Mammary epithelial cell (primary cell): ENCODE measurements around the gene SGIP1.

Experiments
- EZH2 ChIP-seq: IDR thresholded peaks from 2 replicates; pipeline ENCODE4 v1.6.1; 2012; ENCODE audit warnings: low read length, inconsistent platforms, borderline replicate concordance
- TF ChIP-seq, protein P1 (sequence below), 2 donors: IDR thresholded peaks in 1 of 2; conservative IDR thresholded peaks in 1 of 2; 2 replicates each; pipeline ENCODE4 v1.5.1; 2011 to 2012; ENCODE audit warnings: inconsistent platforms in 2 of 2, low read length in 2 of 2, mild to moderate bottlenecking in 2 of 2, control low read depth in 1 of 2, low read depth in 1 of 2; ENCODE audit not compliant: insufficient read depth in 1 of 2; ENCODE audit errors: extremely low read depth in 1 of 2

GRCh38 chr1:66704177-66704875, 170.4 kb downstream of the SGIP1 start:
- TF ChIP-seq, protein P1, sequence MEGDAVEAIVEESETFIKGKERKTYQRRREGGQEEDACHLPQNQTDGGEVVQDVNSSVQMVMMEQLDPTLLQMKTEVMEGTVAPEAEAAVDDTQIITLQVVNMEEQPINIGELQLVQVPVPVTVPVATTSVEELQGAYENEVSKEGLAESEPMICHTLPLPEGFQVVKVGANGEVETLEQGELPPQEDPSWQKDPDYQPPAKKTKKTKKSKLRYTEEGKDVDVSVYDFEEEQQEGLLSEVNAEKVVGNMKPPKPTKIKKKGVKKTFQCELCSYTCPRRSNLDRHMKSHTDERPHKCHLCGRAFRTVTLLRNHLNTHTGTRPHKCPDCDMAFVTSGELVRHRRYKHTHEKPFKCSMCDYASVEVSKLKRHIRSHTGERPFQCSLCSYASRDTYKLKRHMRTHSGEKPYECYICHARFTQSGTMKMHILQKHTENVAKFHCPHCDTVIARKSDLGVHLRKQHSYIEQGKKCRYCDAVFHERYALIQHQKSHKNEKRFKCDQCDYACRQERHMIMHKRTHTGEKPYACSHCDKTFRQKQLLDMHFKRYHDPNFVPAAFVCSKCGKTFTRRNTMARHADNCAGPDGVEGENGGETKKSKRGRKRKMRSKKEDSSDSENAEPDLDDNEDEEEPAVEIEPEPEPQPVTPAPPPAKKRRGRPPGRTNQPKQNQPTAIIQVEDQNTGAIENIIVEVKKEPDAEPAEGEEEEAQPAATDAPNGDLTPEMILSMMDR (conservative IDR thresholded peaks at IDR 0.05 in 1 of 2, IDR thresholded peaks at IDR 0.05 in 1 of 2; ENCODE audit: extremely low read depth in 1 of 2, insufficient read depth in 1 of 2, low read depth in 1 of 2, low read length in 2 of 2): no peak
- TF ChIP-seq EZH2: no peak
